ENCODE results near the gene NT5DC3. TPM values are rescaled to one million over a fixed set of nuclear protein-coding genes. Genes with fewer than 3 reads are reported as not detected.

NT5DC3 gene
- total RNA-seq, 2 donors from 2014 or later, result 36.0 to 62.4 TPM

DNA sequence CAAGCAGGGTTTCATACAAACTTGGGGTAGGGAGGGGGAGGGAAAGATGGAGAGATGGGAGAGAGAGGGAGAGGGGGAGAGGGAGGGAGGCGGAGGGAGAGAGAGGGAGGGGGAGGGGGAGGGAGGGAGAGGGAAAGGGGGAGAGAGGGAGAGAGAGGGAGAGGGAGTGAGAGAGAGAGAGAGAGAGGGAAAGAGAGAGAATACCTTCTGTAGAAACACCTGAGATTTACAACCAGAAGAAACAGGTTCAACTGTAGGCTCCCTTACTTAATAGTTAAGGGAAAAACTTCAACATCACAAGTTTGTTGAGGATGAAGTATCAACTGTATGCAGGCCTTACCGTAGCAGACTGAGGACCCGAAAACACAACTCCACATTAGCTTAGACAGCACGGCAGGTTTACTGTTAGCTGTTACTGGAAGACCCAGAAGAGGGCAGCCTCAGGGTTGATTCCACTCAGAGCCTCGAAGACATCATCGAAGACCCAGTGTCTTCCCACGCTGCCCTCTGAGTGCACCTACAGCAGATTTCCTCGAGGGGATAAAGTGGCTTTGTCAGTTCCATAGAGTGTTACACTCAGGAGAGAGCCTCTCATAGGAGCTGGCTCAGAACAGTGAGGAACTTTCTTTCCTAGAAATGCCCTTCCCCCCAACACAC is 72.4 kb downstream of the NT5DC3 start:
- Histone ChIP-seq H3K4me1 (ENCODE audit: control insufficient read depth in 1 of 2, low read depth in 2 of 2) (peaks cover 8 to 19% of the 10 kb centered on the region in 2 donors), H3K27ac (no peak overlapping the region)
- ATAC-seq (ENCODE audit: insufficient number of reproducible peaks, low FRiP score, low read depth), result no peak

GRCh38 chr12:103766028-103766427 is 75.0 kb downstream of the NT5DC3 start:
- H3K27me3 ChIP-seq (replicated peaks; ENCODE audit: insufficient read depth), result no peaks in the 10 kb centered on the region
- H3K4me3 ChIP-seq, result no peak overlapping the region
- TF ChIP-seq CTCF (IDR thresholded peaks at IDR 0.05), result no peak
- H3K36me3 ChIP-seq, result peaks cover 64% of the 10 kb centered on the region
- peaks cover 0 to 6% of the 10 kb centered on the region in 2 donors for H3K4me1 ChIP-seq (ENCODE audit: control insufficient read depth in 1 of 2, low read depth in 2 of 2)
- DNase-seq (ENCODE audit: low spot score) (no peak), ATAC-seq (ENCODE audit: insufficient number of reproducible peaks, low FRiP score, low read depth) (no peak)
- H3K27ac ChIP-seq, result no peak overlapping the region
- H3K9me3 ChIP-seq, result no peaks in the 10 kb centered on the region

More for the DNA sequence above, 72.4 kb downstream of the NT5DC3 start:
- DNase-seq (ENCODE audit: low spot score), result no peak
- H3K27me3 ChIP-seq (replicated peaks; ENCODE audit: insufficient read depth), result no peaks in the 10 kb centered on the region
- no peak for TF ChIP-seq CTCF (IDR thresholded peaks at IDR 0.05)
- no peaks in the 10 kb centered on the region for H3K9me3 ChIP-seq
- no peak overlapping the region for H3K4me3 ChIP-seq
- H3K36me3 ChIP-seq, result peaks cover 59% of the 10 kb centered on the region

- DNase-seq (ENCODE audit: low spot score), result no peak
- Histone ChIP-seq H3K36me3 (peaks cover 60% of the 10 kb centered on the region), H3K9me3 (no peaks in the 10 kb centered on the region), H3K4me3 (no peak overlapping the region), H3K4me1 (ENCODE audit: control insufficient read depth in 1 of 2, low read depth in 2 of 2) (peaks cover 0 to 6% of the 10 kb centered on the region in 2 donors), H3K27ac (no peak overlapping the region), H3K27me3 (replicated peaks; ENCODE audit: insufficient read depth) (no peaks in the 10 kb centered on the region)
- no peak for TF ChIP-seq CTCF (IDR thresholded peaks at IDR 0.05)
- ATAC-seq (ENCODE audit: insufficient number of reproducible peaks, low FRiP score, low read depth), result no peak
These were observed 75.7 kb downstream of the NT5DC3 start for GRCh38 chr12:103765322-103765721.

DNA sequence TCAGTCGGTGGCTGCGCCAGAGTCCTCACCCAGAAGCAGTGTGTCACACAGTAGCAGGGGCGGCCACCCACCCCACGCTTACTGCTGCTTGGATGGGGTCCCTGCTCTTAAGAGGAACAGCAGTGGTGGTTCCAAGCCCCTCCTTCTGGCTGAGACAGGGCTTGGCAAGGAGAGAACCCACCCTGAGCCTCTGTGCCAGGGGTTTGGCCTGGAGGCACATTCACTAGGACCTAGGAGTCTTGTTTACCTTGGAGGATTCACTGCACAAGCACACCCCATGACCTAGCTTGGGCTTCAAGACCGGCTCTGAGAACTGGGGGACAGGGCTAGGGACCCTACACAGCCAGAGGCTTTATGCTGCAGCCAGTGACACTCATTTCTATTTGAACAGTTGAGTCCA is 78.6 kb downstream of the NT5DC3 start:
- no peaks in the 10 kb centered on the region for H3K9me3 ChIP-seq
- H3K4me3 ChIP-seq, result no peak overlapping the region
- no peak for TF ChIP-seq CTCF (IDR thresholded peaks at IDR 0.05)
- no peak overlapping the region for H3K27ac ChIP-seq
- H3K27me3 ChIP-seq (replicated peaks; ENCODE audit: insufficient read depth), result no peaks in the 10 kb centered on the region
- no peak for ATAC-seq (ENCODE audit: insufficient number of reproducible peaks, low FRiP score, low read depth)
- peaks cover 46% of the 10 kb centered on the region for H3K36me3 ChIP-seq
- H3K4me1 ChIP-seq (ENCODE audit: control insufficient read depth in 1 of 2, low read depth in 2 of 2), result peaks cover 0 to 6% of the 10 kb centered on the region in 2 donors
- DNase-seq (ENCODE audit: low spot score), result no peak

DNA sequence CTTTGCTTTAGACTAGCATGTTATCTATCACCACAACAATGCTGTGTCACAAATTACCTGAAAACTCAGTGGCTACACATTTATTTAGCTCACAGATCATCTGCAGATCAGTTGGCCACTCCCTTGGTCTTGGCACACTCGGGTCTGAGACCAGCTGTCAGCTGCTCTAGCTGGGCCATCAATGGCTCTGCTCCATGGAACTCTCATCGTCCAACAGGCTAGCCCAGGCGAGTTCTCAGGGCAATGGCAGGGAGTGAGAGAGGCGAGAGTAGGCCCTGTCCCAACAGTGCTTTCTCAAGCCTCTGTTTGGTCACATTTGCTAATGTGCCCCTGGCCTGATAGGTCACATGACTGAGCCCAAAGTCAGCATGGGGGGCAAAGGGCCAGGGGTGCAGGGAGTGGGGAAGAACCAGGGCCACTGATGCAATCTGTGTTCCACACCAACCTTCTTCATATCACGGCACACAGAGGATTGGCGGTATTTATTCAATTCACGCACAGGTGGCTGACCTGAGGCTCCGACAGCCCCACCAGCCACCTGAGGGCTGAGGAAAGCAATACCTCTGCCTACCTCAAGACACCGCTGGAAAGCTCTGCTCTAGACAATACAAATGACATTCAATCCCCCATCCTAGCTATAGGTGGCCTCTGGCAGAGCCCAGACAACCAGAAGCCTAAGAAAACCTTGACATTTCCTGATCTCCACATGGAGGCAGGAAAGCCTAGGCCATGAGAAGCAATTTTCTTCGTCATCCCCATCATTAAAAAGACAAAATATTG is 82.5 kb downstream of the NT5DC3 start:
- no peaks in the 10 kb centered on the region for H3K27me3 ChIP-seq (replicated peaks; ENCODE audit: insufficient read depth)
- no peaks in the 10 kb centered on the region for H3K9me3 ChIP-seq
- H3K27ac ChIP-seq, result no peak overlapping the region
- ATAC-seq (ENCODE audit: insufficient number of reproducible peaks, low FRiP score, low read depth) (no peak), DNase-seq (ENCODE audit: low spot score) (no peak)
- H3K4me3 ChIP-seq, result no peak overlapping the region
- TF ChIP-seq CTCF (IDR thresholded peaks at IDR 0.05), result no peak
- peaks cover 0 to 6% of the 10 kb centered on the region in 2 donors for H3K4me1 ChIP-seq (ENCODE audit: control insufficient read depth in 1 of 2, low read depth in 2 of 2)
- peaks cover 16% of the 10 kb centered on the region for H3K36me3 ChIP-seq
